ENCODE results near the gene CD8B.

The CD8B gene

GRCh38 chr2:86774862-86775261, 86.8 kb downstream of the CD8B start:
- DNase-seq (ENCODE audit: low read depth), result no peak

GRCh38 chr2:86772611-86773010, 89.1 kb downstream of the CD8B start:
- no peak for DNase-seq (ENCODE audit: low read depth)

DNA sequence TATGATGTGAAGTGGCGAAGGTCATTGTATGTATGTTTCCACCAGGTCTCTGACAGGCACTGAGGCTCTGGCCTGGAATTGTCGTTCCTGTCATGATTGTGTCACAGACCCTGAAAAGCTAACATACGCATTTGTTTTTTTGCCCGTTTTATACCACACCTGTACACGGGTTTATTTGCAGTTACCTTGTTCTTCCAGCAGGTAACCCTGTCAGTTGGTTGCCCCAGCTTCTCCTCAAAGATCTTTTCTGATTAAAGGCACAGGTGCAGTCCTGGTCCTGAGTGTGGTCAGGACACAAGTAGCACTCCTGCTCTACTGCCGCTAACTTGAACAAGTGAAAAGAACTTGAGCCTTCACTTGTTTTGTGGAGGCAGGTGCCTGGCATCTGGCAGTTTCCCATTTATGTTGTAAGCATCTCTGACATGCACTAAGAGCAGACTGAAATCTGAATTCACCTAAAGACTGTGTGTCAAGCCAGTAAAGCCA, 90.8 kb downstream of the CD8B start:
- DNase-seq (ENCODE audit: low read depth), result no peak

GRCh38 chr2:86769838-86770237, 91.8 kb downstream of the CD8B start:
- DNase-seq (ENCODE audit: low read depth), result no peak

- no peak for DNase-seq (ENCODE audit: low read depth)
These were observed 93.3 kb downstream of the CD8B start for GRCh38 chr2:86768189-86768949.

Measured in stimulated activated CD8-positive, alpha-beta memory T cell treated with anti-CD3 and anti-CD28 coated beads, Interleukin-4, amount 100 ng/mL, for 24 hours (primary cell).